CD14-positive monocyte (primary cell): ENCODE data around the gene PHKA2. TPM values are rescaled to one million over a fixed set of nuclear protein-coding genes. Genes with fewer than 3 reads are reported as not detected.

Experiments
- DNase-seq, 3 donors: peaks; one replicate each; pipeline ENCODE4 v3.0.0-alpha.2; 2011 to 2022
- H2AFZ ChIP-seq: 2 replicates; pipeline ENCODE4 v1.6.0; 2012; ENCODE audit warnings: mild to moderate bottlenecking, low read depth, low read length, inconsistent platforms; ENCODE audit not compliant: insufficient read depth, poor library complexity, severe bottlenecking
- H3K27ac ChIP-seq, 2 donors: 1 replicate in 1 of 2; 2 replicates in 1 of 2; pipeline ENCODE4 v1.5.1; 2012 to 2013; ENCODE audit warnings: low read length in 2 of 2, control low read depth in 1 of 2, inconsistent platforms in 1 of 2, low read depth in 1 of 2, mild to moderate bottlenecking in 1 of 2
- H3K27me3 ChIP-seq, 2 donors: one replicate each; pipeline versions ENCODE4 v1.6.0 to v1.6.1; 2011 to 2013; ENCODE audit warnings: low read length in 2 of 2; ENCODE audit not compliant: control insufficient read depth in 2 of 2, insufficient read depth in 2 of 2
- H3K36me3 ChIP-seq, 2 donors: replicated peaks in 1 of 2; 1 replicate in 1 of 2; 2 replicates in 1 of 2; pipeline versions ENCODE4 v1.5.1 to v1.6.1; 2012 to 2013; ENCODE audit warnings: low read length in 2 of 2, control low read depth in 1 of 2, inconsistent platforms in 1 of 2, mild to moderate bottlenecking in 1 of 2; ENCODE audit not compliant: insufficient read depth in 2 of 2, control insufficient read depth in 1 of 2
- H3K4me1 ChIP-seq, 2 donors: 1 replicate in 1 of 2; 2 replicates in 1 of 2; pipeline versions ENCODE4 v1.5.1 to v1.6.1; 2012 to 2013; ENCODE audit warnings: low read length in 2 of 2, control low read depth in 1 of 2, inconsistent platforms in 1 of 2, mild to moderate bottlenecking in 1 of 2, moderate library complexity in 1 of 2; ENCODE audit not compliant: insufficient read depth in 2 of 2, control insufficient read depth in 1 of 2
- H3K4me2 ChIP-seq: replicated peaks from 2 replicates; pipeline ENCODE3; 2012; ENCODE audit warnings: low read length, moderate library complexity, mild to moderate bottlenecking; ENCODE audit not compliant: poor library complexity, severe bottlenecking; ENCODE audit errors: extremely low read depth
- H3K4me3 ChIP-seq, 3 experiments: fragments of 200-600 bp in 1 of 3; sonication (generic) in 1 of 3; replicated peaks in 1 of 3; 1 replicate in 2 of 3; 2 replicates in 1 of 3; pipeline ENCODE4 v1.5.1; 2011 to 2013; ENCODE audit warnings: low read length in 3 of 3, mild to moderate bottlenecking in 3 of 3, control low read depth in 2 of 3, low read depth in 2 of 3, inconsistent platforms in 1 of 3, moderate library complexity in 1 of 3
- H3K79me2 ChIP-seq: 2 replicates; pipeline ENCODE4 v1.6.0; 2012; ENCODE audit warnings: mild to moderate bottlenecking, control low read depth, inconsistent platforms, low read length, moderate library complexity; ENCODE audit not compliant: insufficient read depth
- H3K9ac ChIP-seq: 2 replicates; pipeline ENCODE4 v1.6.0; 2017; ENCODE audit warnings: low read length, mild to moderate bottlenecking; ENCODE audit not compliant: insufficient read depth, poor library complexity, severe bottlenecking
- H3K9me3 ChIP-seq, 2 donors: replicated peaks in 1 of 2; 1 replicate in 1 of 2; 2 replicates in 1 of 2; pipeline versions ENCODE4 v1.5.1 to v1.6.1; 2012 to 2013; ENCODE audit warnings: low read length in 2 of 2, control low read depth in 1 of 2; ENCODE audit not compliant: control insufficient read depth in 1 of 2, insufficient read depth in 1 of 2
- H4K20me1 ChIP-seq: 2 replicates; pipeline ENCODE4 v1.6.0; 2012; ENCODE audit warnings: mild to moderate bottlenecking, low read length, control low read depth, moderate library complexity; ENCODE audit not compliant: insufficient read depth
- H3K27ac Mint-ChIP-seq, 7 donors: one replicate each; pipeline ENCODE4 v1.8.0; 2020; ENCODE audit warnings: mild to moderate bottlenecking in 7 of 7, mixed read lengths in 7 of 7, moderate library complexity in 6 of 7, inconsistent platforms in 2 of 7
- H3K27me3 Mint-ChIP-seq, 3 donors: one replicate each; pipeline ENCODE4 v1.8.0; 2021 to 2022; ENCODE audit warnings: low read depth in 3 of 3, mild to moderate bottlenecking in 3 of 3, mixed read lengths in 3 of 3, moderate library complexity in 3 of 3, inconsistent platforms in 1 of 3
- H3K36me3 Mint-ChIP-seq, 2 donors: one replicate each; pipeline ENCODE4 v1.8.0; 2020; ENCODE audit warnings: mixed read lengths in 2 of 2, inconsistent platforms in 1 of 2, mild to moderate bottlenecking in 1 of 2
- H3K4me1 Mint-ChIP-seq: one replicate; pipeline ENCODE4 v1.8.0; 2020; ENCODE audit warnings: mild to moderate bottlenecking, mixed read lengths
- H3K4me3 Mint-ChIP-seq, 2 donors: one replicate each; pipeline ENCODE4 v1.8.0; 2020; ENCODE audit warnings: mild to moderate bottlenecking in 2 of 2, mixed read lengths in 2 of 2, moderate library complexity in 1 of 2
- H3K9me3 Mint-ChIP-seq, 7 donors: one replicate each; pipeline ENCODE4 v1.8.0; 2020 to 2022; ENCODE audit warnings: mixed read lengths in 7 of 7, mild to moderate bottlenecking in 6 of 7, moderate library complexity in 6 of 7, inconsistent platforms in 2 of 7
- WGBS: methylation state at CpG from one replicate; pipeline ENCODE4 v1.1.5; 2013; ENCODE audit warnings: missing lambda C conversion rate; ENCODE audit not compliant: insufficient coverage; 5-methylcytosine and 5-hydroxymethylcytosine counted together
- intact Hi-C, 2 donors: fragments of 100-400 bp; cut with micrococcal nuclease; formaldehyde crosslinking; loops; one replicate each; pipeline versions ENCODE4 v1.15.0 to v1.15.1; 2023
- polyA plus RNA-seq, 3 donors: library from polyadenylated mRNA; depleted of rRNA in 1 of 3; unstranded in 2 of 3; stranded (reverse) in 1 of 3; fragments of 300-500 nt in 2 of 3; fragments of >200 nt in 1 of 3; fragmentation: Illumina TruSeq in 2 of 3; gene quantifications; 1 replicate in 2 of 3; 2 replicates in 1 of 3; pipeline ENCODE4 v1.2.3, GENCODE V29; 2012 to 2021
- TF ChIP-seq, protein P1 (sequence below): fragments of 200-600 bp; IDR thresholded peaks from one replicate; pipeline ENCODE4 v1.8.0; 2022; ENCODE audit warnings: antibody characterized with exemption, mild to moderate bottlenecking

Gene PHKA2
- polyA plus RNA-seq, 3 donors: 8.7 to 63.3 (median 9.1) TPM

DNA sequence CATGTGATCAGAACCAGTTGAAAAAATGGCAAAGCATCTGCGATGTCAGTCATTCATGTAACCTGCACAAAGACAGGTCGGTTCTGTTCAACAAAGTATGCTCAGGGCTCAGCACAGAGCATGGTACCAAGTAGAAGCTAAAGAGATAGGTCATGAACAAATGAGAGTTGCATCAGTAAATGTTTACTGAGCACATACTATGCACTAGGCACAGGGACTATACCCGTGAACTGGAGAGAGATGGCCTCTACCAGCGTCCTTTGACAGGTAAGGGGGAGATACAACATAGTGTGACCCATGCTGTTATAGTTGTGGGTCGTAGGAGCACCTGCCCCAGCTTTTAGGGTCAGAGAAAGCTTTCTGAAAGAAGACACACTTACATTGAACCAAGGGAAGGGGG is 46.7 kb downstream of the PHKA2 start:
- Mint-ChIP-seq H3K36me3 (peaks cover 50 to 57% of the 10 kb centered on the region in 2 donors), H3K27ac (peak overlapping the region in 1 of 7 donors; percentile 43), H3K27me3 (peaks cover 0 to 2% (median 0%) of the 10 kb centered on the region in 3 donors), H3K9me3 (no peaks in the 10 kb centered on the region), H3K4me1 (no peaks in the 10 kb centered on the region), H3K4me3 (no peak overlapping the region)
- Histone ChIP-seq H2AFZ (no peak overlapping the region), H3K4me2 (no peak overlapping the region), H3K79me2 (no peaks in the 10 kb centered on the region), H3K9me3 (no peaks in the 10 kb centered on the region), H3K27me3 (no peaks in the 10 kb centered on the region), H3K36me3 (peaks cover 41 to 77% of the 10 kb centered on the region in 2 donors), H3K9ac (no peak overlapping the region), H3K27ac (no peak overlapping the region), H3K4me1 (no peaks in the 10 kb centered on the region), H4K20me1 (no peaks in the 10 kb centered on the region), H3K4me3 (no peak overlapping the region)
- no CpG with 5 or more reads among the region's 5 CpGs for WGBS
- DNase-seq: no peak
- TF ChIP-seq, protein P1, sequence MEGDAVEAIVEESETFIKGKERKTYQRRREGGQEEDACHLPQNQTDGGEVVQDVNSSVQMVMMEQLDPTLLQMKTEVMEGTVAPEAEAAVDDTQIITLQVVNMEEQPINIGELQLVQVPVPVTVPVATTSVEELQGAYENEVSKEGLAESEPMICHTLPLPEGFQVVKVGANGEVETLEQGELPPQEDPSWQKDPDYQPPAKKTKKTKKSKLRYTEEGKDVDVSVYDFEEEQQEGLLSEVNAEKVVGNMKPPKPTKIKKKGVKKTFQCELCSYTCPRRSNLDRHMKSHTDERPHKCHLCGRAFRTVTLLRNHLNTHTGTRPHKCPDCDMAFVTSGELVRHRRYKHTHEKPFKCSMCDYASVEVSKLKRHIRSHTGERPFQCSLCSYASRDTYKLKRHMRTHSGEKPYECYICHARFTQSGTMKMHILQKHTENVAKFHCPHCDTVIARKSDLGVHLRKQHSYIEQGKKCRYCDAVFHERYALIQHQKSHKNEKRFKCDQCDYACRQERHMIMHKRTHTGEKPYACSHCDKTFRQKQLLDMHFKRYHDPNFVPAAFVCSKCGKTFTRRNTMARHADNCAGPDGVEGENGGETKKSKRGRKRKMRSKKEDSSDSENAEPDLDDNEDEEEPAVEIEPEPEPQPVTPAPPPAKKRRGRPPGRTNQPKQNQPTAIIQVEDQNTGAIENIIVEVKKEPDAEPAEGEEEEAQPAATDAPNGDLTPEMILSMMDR: no peak
- intact Hi-C loops: loop anchor here (10.0 kb wide), 2 partner anchors 48 to 398 kb away; partner anchors contain the start of gene PHKA2 (in 1 of the 2)

GRCh38 chrX:18935893-18936292 is 48.0 kb downstream of the PHKA2 start:
- peaks cover 39 to 75% of the 10 kb centered on the region in 2 donors for H3K36me3 ChIP-seq
- H3K36me3 Mint-ChIP-seq: peaks cover 45 to 56% of the 10 kb centered on the region in 2 donors
- no peaks in the 10 kb centered on the region for H3K9me3 Mint-ChIP-seq
- H3K4me2 ChIP-seq: no peak overlapping the region
- 100% methylated on average over 4 of the region's 10 CpGs for WGBS
- peaks cover 0 to 2% (median 0%) of the 10 kb centered on the region in 3 donors for H3K27me3 Mint-ChIP-seq
- no peak overlapping the region for H2AFZ ChIP-seq
- TF ChIP-seq, protein P1: no peak
- H3K4me3 Mint-ChIP-seq: no peak overlapping the region
- no peaks in the 10 kb centered on the region for H4K20me1 ChIP-seq
- no peak overlapping the region for H3K27ac ChIP-seq
- no peaks in the 10 kb centered on the region for H3K9me3 ChIP-seq
- no peaks in the 10 kb centered on the region for H3K4me1 Mint-ChIP-seq
- no peak overlapping the region for H3K9ac ChIP-seq
- DNase-seq: no peak
- H3K27ac Mint-ChIP-seq: no peak overlapping the region
- no peaks in the 10 kb centered on the region for H3K4me1 ChIP-seq
- intact Hi-C loops: loop anchor here (10.0 kb wide), 2 partner anchors 49 to 399 kb away; partner anchors contain the start of gene PHKA2 (in 1 of the 2)
- H3K4me3 ChIP-seq: no peak overlapping the region
- H3K27me3 ChIP-seq: no peaks in the 10 kb centered on the region
- H3K79me2 ChIP-seq: no peaks in the 10 kb centered on the region
